HCT116 (cell line): ENCODE results near the gene DNAJC16.

ENCODE experiments used
- CTCF ChIP-seq, 3 experiments: fragments of 200-600 bp in 1 of 3; sonication (generic) in 1 of 3; IDR thresholded peaks in 2 of 3; conservative IDR thresholded peaks in 1 of 3; 2 replicates each; pipeline ENCODE4 v1.5.1; 2012 to 2017; ENCODE audit warnings: low read depth in 2 of 3, low read length in 2 of 3, antibody characterized with exemption in 1 of 3, borderline replicate concordance in 1 of 3, control low read depth in 1 of 3, mild to moderate bottlenecking in 1 of 3, mixed read lengths in 1 of 3, mixed run types in 1 of 3, moderate library complexity in 1 of 3; ENCODE audit not compliant: insufficient read depth in 1 of 3
- ELF1 ChIP-seq: IDR thresholded peaks from 2 replicates; pipeline ENCODE4 v1.6.1; 2012; ENCODE audit warnings: low read depth, borderline replicate concordance
- EZH2 ChIP-seq: fragments of 200-600 bp; sonication (generic); IDR thresholded peaks from 2 replicates; pipeline ENCODE4 v1.6.1; 2017; ENCODE audit warnings: antibody characterized with exemption, mixed run types
- EZH2phosphoT487 ChIP-seq: fragments of 200-600 bp; IDR thresholded peaks from 2 replicates; pipeline ENCODE4 v1.6.1; 2018; ENCODE audit warnings: antibody characterized with exemption, borderline replicate concordance
- FOSL1 ChIP-seq: IDR thresholded peaks from 2 replicates; pipeline ENCODE4 v1.6.1; 2012; ENCODE audit warnings: low read depth
- POLR2A ChIP-seq: IDR thresholded peaks from 2 replicates; pipeline ENCODE4 v1.7.0; 2011; ENCODE audit warnings: borderline replicate concordance; ENCODE audit not compliant: insufficient read depth, insufficient read length; ENCODE audit errors: extremely low read depth
- RAD21 ChIP-seq: IDR thresholded peaks from 2 replicates; pipeline ENCODE4 v1.6.1; 2012; ENCODE audit warnings: low read depth, mild to moderate bottlenecking
- SIN3A ChIP-seq: IDR thresholded peaks from 2 replicates; pipeline ENCODE4 v1.6.1; 2012; ENCODE audit warnings: low read depth
- SP1 ChIP-seq: IDR thresholded peaks from 2 replicates; pipeline ENCODE4 v1.6.1; 2012; ENCODE audit warnings: low read depth
- SRF ChIP-seq: IDR thresholded peaks from 2 replicates; pipeline ENCODE4 v1.6.1; 2012; ENCODE audit warnings: low read depth

GRCh38 chr1:15578921-15579682 is 52.5 kb downstream of the DNAJC16 start:
- TF ChIP-seq POLR2A (no peak), CTCF (IDR thresholded peaks at IDR 0.05 in 2 of 3, conservative IDR thresholded peaks at IDR 0.05 in 1 of 3; ENCODE audit: borderline replicate concordance in 1 of 3, insufficient read depth in 1 of 3, low read depth in 2 of 3, low read length in 2 of 3) (no peak), RAD21 (no peak), SP1 (no peak), FOSL1 (no peak), ELF1 (no peak), EZH2 (no peak), SRF (no peak), SIN3A (no peak), EZH2phosphoT487 (no peak)
